SHP77 treated with DMSO at 0.1 percent for 48 hours (cell line): ENCODE measurements around the gene HCFC1.

Source experiments
- DNase-seq: peaks from one replicate; lab custom pipeline; 2025; lab: John Stamatoyannopoulos, UW

The HCFC1 gene

DNA sequence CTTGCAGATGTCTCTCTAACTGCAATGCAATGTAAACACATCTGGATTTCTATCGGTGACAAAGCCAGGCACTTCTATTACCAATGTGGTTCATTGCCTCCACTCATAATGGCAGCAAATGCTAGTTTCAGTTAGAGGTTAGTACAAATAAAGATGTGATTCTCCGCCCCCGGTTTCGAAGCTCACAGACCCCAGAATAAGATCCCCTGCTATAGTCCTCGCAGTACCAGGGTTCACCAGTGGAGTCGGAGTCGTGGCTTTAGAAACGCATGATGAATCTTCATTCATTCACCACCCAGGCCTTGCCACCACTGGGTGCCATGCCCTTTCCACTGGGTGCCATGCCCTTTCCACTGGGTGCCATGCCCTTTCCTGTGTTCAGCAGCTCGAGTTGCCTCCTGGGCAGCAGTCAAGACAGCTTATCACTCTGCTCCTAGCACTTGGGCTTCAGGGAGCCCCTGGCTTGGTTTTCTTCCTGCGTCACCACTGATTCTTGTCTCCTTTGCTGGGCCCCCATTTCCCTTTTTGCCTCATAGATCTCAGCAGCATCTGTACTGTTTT lies 33.3 kb downstream of the HCFC1 start:
- DNase-seq = no peak

DNA sequence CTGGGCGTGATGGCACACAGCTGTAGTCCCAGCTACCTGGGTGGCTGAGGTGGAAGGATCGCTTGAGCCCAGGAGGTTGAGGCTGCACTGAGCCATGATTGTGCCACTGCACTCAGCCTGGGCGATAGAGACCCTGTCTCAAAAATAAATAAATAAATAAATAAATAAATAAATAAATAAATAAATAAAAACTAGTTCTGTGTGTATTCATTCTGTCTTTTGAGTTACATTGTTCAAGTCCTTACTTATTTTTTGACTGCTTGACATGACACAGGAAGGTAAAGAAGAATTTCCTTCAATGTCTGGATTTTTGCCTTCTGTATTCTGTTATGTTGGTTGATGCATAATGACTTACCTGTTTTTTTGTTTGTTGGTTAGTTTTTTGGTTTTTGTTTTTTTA lies 34.6 kb downstream of the HCFC1 start:
- no peak for DNase-seq

DNA sequence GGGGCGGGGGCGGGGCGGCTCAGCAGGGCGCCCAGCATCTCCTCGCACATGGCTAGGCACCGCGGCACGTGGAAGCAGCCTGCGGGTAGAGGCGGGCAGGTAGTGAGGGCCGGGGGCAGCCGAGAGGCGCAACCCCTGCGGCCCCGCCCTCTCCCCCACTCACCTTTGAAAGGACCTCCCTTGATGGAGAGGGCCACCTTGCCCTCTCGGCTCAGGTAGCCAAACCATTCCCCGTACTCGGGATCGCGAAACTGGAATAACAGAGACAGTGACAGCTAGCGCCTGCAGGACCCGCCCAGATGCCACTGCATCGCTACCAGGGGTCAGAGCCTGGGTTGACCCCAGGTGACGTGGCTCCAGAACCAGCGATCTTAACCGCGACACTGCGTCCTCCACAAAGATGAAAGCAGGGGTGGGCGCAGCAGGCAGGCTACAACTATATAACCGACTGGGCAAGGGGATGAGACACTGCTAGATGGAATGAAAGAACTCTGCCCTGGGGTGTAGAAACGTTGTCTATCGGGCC lies 36.2 kb downstream of the HCFC1 start:
- no peak for DNase-seq

DNA sequence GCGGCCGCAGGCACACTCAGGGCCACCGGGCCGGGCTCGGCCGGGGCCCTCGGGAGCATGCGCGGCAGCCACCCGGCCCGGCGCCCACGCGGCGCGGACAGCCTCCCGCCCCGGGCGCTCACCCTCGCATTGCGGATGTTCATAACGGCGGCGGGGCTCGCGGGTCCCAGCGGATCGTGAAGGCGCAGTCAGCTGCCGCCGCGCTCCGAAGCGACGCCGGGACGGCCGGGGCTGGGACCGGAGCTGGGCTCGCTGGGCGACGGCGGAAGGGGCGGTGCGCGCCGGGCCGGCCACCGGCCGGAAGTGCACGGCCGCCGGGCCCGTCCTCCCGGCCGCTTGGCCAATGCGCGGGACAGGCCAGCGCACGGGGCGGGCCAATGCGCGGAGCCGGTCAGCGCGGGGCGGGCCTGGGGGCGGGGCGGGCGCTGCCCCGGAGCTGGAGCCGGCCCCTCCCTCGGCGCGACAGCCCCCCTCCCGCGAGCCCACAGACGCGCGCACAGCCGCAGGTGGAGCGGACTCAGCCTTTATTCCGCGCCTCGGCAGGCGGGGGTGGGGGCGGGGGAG lies 36.8 kb downstream of the HCFC1 start, which contains the start of gene NAA10:
Gene NAA10 (minus strand): TSS at position 276 of the 564 bp plus-strand sequence. CDS start 133 bp downstream, at position 143.
- peak; percentile 26 for DNase-seq

DNA sequence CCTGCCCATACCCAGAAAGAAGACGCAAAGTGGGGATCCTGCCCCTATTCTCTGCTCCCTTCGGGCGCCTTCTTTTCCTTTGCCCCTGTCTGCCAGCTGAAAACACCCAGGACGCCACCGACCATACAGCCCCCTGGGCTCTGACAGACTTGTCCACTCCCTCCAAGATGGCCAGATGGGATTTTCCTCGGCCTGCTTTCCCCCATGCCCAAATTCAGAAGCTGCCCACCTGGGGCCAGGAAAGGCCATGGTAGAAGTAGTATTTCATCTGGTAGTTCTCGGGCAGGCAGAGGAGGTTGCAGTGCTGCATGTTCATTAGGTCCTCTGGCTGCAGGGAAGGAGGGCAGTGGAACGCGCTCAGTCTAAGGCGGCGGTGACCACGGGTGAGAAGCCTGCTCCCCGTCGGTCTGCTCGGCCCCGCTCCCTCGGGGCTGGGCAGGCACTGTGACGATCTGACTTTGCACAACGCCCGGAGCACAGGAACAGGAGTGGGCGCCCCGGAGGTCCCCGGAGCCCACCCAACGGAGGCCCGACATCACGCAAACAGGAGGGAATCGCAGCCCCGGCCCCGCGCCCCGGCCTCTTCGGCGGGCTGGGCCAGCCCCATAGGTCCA lies 37.4 kb downstream of the HCFC1 start:
- no peak for DNase-seq

DNA sequence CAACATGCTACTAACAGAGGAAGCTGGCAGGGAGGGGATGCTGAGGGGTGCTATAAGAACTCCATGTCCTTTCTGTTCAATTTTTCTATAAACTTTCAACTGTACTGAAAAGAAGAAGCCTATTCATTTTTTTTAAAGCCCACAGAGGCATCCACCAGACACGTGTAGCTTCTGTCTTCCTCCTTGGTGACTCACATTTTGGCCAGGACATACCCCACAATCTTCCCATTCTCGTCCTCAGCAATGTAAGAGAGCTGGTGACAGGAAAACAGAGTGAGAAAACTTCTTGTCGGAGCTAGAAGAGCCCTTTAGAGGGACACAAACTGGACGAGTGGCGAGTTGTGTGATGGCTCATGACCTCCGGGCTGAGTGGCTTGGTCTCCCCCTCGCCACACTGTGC lies 37.9 kb downstream of the HCFC1 start:
- DNase-seq = no peak

DNA sequence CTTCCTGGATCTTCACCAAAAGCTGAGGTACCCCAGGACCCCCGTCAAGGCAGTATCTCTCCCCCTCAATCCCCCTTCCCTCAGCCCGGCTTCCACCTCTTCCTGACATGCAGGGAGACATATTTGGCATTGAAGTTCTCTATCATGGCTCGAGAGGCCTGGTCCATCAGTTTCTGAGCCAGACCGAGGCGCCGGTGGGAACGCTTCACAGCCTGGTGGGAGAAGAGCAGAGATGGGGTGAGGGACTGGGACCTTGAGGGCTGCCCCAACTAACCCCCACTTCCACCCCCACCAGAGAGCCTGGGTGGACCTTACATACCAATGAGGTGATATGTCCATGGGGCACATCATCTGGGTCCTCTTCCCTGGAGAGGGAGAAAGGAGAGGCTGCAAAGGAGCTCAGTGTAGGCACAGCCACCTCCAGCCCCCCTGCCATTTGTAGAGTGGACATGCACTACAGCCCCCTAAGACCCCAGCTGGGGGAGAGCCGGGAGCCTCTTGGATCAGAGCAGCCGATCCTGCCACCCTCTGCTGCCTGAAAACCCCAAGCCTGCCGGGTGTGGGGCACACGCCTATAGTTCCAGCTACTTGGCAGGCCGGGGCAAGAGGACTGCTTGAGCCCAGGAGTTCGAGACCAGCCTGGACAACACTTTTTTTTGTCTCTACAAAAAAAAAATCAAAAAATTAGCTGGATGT lies 39.2 kb downstream of the HCFC1 start:
- DNase-seq = no peak

DNA sequence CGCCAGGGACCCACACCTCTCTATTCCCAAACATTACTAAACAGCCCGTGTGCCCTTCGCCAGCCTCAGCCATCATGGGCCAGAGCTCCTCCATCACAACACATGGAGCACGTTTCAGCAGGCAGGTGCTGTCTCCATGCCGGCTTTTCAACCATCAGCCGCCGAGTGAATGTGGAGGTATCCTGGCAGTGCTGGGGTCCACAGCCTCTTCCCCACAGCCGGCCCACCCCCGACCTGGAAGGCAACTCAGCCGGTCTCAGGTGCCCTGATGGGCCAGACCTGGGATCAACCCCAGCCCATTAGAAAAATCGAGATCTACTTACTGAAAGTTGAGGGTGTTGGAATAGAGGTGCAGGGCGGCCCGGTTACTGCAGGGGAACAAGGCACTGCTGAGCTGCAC lies 39.9 kb downstream of the HCFC1 start:
- no peak for DNase-seq

DNA sequence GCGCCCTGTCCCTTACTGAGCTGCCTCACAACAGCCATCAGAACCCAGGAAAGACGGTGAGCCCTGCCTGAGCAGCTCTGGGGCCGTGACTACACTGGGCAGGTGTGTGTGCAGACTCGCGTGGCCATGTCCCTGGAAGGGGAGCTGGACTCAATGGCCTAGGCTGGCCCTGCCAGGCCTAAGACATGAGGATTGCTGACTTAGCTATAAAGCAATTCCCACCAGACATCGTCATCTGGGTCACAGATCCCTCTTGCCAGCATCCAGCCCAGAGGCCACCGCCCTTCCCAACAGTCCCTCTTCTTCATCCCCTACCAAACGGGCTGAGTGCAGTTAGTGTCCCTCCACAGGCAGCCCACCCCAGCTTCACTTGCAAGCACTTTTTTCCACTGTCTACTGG lies 40.5 kb downstream of the HCFC1 start:
- DNase-seq = no peak

DNA sequence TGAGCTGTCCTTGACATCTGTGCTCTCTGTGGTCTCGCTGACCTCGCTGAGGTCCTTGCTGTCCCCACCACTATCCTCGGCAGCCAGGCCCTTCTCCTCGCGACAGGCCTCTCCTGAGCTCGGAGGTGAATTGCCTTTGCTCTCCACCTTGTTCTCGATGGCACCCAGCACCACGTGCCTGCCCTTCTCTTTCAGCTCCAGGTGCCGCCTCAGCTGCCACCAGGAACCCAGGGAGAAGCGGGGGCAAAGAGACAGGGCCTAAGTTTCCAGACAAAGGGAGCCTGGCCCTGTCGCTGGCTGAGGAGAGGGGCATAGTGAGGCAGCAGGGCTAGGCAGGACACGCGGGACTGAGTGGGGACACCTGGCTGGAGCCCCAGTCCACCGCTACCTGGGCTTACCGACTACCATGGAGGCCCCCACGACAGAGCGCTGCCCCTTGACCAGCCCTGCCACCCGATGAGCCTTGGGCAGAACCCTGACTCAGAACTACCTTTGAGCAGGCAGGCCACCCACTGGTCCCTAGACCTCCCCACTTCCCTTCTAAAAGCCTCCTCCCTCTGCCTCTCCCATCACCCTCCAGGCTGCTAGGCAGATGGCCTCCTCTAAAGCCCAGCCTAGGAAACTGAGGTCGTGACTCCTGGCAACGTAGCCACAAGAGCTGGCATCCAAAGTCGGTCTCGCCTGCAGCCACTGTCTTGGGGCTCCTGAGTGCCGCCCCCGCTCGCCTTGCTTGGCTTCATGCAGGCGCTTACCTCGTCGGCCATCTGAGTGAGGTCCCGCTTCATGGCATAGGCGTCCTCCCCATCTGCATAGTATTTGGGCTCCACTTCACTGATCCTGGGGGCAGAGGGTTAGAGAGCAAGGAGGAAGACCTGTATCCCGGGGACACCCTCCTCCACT lies 41.4 kb downstream of the HCFC1 start:
- no peak for DNase-seq

DNA sequence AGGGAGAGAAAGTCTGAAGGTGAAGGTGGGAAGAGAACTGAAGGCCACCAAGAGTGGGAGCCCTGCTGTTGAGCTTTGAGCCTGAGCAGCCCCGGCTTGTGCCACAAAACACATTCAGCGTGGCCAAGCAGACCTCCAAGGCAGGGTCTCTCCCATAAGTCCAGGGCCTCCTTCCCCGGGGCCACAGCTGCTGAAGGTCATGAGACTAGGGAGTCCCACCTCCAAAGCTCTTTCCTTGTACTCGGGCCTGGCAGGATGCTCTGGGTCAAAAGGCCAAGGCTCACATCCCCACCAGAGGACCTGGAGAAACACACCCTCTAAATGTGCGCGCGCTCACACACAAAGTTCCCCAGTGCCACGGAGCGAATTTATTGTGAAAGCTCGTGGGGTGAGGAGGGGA lies 42.0 kb downstream of the HCFC1 start:
- no peak for DNase-seq

DNA sequence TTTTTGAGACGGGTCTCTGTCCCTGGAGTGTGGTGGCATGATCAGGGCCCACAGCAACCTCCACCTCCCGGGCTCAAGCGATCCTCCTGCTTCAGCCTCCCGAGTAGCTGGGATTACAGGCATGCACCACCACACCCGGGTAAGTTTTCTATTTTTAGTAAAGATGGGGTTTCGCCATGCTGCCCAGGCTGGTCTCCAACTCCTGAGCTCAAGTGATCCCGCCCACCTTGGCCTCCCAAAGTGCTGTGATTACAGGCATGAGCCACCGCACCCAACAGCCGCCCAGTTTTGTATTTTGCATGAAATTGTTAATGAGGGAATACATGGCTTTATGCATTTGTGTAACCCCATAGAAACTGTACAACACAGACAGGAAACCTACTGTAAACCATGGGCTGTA lies 42.8 kb downstream of the HCFC1 start:
- DNase-seq = no peak

DNA sequence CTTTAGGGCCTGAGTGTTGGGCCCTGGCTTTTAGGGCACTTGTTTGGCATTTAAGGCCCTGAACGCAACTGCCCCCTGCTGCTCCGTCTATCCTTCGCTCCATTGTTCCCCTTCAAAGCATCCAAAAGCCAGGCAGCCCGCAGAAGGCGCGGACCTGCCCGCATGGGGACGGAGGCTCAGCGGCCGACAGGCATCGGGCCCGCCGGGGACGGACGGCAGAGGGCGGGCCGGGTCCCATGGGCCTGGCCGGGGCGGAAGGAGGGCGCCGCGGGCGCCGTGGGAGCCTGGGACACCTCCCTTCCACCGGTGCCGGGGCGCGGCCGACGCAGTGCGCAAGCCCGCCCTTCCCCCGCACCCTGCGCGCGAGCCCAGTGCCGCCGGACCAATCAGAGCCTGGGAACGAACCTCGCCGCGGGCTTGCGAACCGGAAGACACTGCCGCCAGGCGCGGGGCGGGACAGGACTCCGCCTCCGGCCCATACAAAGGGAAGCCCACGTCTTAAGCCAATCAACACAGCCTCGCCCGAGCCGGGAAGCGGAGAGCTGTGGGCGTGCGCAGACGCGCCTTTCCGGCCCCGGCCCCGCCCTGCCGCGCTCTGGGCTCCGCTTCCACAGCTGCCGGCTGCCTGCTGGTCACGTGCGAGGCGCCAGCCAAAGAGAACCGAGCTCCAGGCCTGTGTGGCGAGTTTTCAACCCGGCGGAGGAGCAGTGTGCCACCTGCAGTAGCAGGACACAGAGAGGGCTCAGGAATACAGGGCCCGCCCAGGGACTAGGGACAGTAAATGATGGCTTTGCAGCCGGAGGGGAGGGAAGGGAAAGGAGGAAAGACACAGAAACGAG lies 43.5 kb downstream of the HCFC1 start:
- DNase-seq = peak; percentile 85

DNA sequence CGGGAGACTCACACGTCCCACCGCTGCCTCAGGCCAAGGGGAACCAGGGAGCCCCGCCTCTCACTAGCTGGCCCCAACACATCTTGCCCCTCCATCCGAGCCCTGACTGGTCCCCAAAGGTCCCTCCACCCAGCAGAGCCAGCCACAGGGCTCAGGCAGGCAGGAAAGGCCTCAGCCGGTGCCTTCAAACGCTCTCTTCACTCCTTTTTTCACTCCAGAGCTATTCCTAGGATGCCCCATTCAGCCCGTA lies 44.0 kb downstream of the HCFC1 start:
- DNase-seq = no peak

DNA sequence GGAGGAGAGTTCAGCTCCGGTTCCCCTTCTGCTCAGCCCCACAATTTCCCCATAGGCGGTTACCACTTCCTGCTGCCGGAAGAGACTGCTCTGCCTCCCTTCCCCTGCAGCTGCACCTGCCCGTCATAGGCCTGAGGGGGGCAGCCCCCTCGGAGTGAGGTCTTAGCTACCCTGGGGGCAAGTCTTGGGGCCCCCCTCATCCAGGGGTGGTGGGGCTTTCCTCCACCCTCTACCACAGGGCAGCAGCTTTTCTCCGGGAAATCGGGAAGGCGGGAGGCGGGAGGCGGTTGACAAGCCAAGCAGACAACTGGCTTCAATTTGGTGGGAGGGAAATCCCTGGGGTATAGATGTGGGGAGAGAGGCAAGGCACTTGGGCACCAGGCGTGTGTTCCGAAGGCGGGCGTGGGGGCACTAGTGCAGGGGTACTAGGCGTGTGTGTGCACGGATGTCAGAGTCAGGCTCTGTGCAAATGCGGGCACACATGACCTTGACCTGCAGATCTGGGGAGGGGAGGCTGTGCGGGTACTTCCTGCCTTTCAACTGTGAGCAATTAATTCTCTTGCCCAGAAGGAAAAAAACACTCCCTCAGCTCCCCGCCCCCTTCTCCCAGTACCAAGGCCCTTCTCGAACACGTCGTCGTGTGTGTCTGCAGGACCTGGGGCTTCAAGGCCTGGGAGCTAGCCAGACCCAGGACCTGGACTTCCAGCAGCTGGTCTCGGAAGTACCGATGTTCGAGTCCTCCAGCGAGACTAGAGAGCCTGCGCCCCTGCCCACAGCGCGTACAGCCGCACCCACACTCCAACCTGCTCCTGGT lies 44.6 kb downstream of the HCFC1 start:
- DNase-seq = peak; percentile 22

DNA sequence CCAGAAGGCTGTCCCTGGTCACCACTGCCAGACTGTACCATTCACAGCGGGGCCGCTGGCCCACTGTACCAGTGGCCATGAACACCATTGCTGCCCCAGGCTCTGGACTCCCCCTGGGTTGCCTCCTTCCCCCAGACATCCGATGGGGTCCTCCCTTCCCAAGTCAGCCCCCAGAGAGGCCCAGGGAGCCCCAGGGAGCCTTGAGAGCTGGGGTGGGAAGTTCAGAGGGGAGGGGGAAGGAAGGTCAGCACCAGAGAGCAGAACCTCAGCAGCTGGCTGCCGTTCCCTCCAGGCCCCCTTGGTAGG lies 45.1 kb downstream of the HCFC1 start:
- DNase-seq = no peak

DNA sequence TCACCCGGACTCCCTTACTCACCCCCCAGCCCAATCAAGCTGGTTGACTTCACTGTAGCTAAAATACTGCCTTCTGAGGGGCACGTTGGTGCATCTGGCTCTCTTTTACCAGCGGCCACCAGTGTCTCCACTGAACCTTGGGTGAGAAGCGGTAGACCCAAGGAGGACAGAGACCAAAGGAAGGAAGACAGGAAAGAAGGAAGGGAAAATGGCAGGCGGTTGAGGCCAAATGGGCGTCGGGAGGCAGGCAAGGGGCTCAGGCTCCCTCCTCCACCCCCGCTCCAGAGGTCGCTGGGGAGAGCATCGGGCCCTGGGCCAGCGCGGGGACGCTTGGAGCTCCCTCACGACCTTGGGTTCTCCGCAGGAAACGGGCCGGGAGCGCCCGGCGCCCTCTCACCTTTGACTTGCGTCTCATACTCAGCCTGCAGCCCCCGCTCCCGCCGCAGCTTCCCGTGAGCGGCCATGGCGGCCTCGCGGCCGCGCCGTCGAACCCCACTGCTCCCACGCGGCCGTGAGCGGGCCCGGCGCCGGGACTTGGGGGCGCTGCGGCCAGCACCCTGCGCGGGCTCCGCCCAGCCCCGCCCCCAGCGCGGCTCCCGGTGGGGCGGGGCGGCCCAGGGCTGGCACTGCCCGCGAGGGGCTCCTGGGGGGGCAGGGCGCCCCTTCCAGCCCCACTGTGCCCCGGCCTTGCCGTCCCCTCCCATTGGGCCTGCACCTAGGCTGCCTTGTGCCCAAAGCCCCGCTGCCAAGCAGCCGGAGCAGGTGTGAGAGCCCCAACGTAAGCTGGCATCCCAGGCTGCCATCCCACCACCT lies 45.7 kb downstream of the HCFC1 start, which contains the start of gene ARHGAP4:
Gene ARHGAP4 (minus strand): TSS at position 526 of the 813 bp plus-strand sequence. CDS start 62 bp downstream, at position 464.
- DNase-seq = no peak

DNA sequence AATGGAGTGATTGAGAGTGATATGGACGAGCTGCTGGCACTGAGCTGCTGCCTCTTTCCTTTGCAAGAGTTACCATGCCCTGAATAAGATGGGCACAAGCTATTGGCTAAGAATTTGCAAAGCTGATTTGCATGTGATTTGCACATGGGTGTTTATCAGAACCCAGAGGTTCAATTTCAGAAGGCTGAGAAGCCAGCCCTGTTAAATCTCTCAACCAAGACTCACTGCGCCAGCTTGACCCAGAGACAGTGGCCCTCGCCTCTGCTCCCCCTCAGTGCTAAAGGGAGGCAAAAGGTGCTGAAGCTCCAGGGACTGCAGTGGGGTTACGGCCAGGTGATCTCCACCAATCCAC lies 46.3 kb downstream of the HCFC1 start:
- no peak for DNase-seq

DNA sequence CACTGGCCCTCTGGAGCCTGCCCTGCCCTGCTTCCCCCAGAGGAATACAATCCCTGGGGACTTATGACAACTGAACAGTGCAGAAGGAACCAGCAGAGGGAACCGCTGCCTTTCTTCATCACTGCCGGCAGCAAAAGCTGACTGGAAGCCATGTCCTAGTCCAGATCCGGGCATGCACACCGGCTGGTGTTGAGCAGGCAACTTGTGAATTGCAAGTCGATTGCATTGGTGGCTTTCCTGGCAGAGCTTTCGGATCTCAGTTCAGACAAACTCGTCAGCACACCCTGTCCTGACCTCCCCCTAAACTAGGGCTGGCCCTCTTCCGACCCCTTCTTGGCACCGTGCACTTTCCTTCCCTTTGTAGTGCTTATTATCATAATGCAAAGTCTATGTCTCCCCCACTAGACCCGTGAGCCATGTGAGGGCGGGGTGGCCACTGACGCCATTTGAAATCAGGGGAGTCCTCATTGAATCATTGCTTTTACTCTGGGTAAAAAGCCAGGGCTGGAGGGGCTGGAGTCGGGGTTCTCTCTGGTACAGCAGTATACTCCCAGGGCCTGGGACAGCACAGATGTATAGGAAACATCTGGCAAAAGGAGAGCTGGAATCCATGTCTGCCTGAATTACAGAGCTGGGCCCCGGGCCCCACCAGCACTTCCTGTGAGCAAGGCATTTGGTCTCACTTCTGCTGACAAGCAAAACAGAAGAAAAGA lies 47.3 kb downstream of the HCFC1 start:
- no peak for DNase-seq
